Testis (tissue), 2 donors: ENCODE results near the gene MAGI1.

ENCODE experiments used
- POLR2A ChIP-seq: fragments of 450-650 bp; IDR thresholded peaks from one replicate; pipeline ENCODE4 v1.6.1; 2017; ENCODE audit warnings: antibody characterized with exemption, mild to moderate bottlenecking, moderate library complexity
- TF ChIP-seq, protein P1 (sequence below), 3 experiments: fragments of 450-650 bp in 2 of 3; fragments of 200-600 bp in 1 of 3; sonication (generic) in 1 of 3; IDR thresholded peaks; one replicate each; pipeline ENCODE4 v1.5.1; 2016 to 2019; ENCODE audit warnings: antibody characterized with exemption in 3 of 3, mild to moderate bottlenecking in 2 of 3, moderate library complexity in 1 of 3

DNA sequence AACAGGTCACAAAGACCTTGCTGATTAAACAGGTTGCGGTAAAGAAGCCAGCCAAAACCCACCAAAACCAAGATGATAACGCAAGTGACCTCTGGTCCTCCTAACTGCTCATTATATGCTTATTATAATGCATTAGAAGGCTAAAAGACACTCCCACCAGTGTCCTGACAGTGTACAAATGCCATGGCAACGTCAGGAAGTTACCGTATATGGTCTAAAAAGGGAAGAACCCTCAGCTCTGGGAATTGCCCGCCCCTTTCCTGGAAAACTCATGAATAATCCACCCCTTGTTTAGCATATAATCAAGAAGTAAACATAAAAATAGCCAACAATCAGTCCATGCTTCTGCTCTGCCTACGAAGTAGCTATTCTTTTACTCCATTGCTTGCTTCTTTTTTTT is 108.1 kb downstream of the MAGI1 start:
- TF ChIP-seq, protein P1, sequence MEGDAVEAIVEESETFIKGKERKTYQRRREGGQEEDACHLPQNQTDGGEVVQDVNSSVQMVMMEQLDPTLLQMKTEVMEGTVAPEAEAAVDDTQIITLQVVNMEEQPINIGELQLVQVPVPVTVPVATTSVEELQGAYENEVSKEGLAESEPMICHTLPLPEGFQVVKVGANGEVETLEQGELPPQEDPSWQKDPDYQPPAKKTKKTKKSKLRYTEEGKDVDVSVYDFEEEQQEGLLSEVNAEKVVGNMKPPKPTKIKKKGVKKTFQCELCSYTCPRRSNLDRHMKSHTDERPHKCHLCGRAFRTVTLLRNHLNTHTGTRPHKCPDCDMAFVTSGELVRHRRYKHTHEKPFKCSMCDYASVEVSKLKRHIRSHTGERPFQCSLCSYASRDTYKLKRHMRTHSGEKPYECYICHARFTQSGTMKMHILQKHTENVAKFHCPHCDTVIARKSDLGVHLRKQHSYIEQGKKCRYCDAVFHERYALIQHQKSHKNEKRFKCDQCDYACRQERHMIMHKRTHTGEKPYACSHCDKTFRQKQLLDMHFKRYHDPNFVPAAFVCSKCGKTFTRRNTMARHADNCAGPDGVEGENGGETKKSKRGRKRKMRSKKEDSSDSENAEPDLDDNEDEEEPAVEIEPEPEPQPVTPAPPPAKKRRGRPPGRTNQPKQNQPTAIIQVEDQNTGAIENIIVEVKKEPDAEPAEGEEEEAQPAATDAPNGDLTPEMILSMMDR (IDR thresholded peaks at IDR 0.05) = no peak
- TF ChIP-seq POLR2A = no peak
